ENCODE measurements around the gene CD52. TPM values are rescaled to one million over a fixed set of nuclear protein-coding genes. Genes with fewer than 3 reads are reported as not detected.

CD52 gene
- total RNA-seq, 1 donor from 2014 or later: not detected

DNA sequence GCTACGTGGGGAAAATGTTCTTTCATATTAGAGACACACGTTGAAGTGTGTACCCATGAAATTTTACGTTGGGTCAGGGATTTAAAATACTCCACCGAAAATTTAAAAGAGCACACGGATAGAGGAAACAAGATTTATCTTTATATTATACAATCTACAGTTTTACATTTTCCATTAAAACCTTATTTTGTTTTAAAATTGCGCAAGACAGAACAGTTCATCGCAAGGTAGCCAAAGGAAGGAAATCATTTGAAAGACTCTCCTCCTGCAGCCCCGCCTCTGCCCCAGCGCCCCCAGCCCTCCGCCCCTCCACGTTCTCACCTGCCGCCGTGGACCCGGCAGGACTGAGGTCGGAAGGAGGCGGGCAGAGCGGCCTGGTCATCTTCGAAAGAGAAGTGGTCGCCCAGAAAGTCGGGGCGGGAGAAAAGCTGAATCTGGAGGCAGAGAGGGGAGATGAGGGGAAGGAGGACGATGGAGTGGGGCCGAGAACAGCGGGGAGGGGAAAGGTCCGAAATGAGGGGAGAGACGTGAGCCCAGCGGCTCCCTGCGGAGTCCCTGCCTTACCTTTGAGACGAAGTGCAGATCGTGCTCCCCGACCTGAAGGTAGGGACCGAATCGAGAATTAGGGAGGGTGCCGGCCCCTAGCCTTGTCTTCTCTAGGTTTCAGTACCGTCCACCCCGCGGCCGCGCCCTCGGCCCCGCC is 18.2 kb downstream of the CD52 start:
- no peak for DNase-seq

DNA sequence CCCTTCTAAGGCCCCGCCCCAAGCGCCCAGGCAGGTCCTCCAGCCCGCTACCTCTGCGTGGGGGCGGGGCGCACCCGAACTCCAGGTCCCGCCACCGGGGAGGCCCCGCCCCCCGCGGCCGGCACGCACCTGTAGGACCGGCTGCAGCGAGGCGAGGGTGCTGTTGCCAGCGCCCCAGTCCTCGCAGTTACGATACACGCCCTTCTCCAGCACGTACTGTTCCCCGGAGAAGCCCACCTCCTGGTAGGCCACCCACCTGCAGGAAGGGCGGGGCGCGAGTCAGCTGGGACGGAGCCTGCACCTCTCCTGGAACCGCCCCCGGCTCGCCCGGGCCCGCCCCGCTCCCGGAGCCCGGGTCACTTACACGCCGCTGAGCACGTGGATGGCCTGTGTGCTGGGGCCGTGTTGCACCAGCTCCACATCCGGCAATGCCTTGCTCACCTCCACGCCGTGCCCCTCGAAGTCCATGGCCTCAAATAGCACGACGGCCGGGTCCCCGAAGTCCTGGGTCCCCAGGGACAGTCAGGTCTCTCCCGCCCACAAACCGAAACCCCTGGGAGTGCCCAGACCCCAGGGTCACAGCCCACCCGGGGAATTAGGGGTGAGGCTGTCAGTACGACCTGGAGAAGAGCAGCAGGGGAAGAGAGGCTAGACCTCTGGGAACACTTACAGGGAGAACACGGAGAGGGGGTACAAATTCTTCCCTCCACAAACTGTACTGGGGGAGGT is 18.9 kb downstream of the CD52 start:
- DNase-seq: peak; percentile 63

GRCh38 chr1:26337206-26337535 is 19.4 kb downstream of the CD52 start:
- DNase-seq: no peak

DNA sequence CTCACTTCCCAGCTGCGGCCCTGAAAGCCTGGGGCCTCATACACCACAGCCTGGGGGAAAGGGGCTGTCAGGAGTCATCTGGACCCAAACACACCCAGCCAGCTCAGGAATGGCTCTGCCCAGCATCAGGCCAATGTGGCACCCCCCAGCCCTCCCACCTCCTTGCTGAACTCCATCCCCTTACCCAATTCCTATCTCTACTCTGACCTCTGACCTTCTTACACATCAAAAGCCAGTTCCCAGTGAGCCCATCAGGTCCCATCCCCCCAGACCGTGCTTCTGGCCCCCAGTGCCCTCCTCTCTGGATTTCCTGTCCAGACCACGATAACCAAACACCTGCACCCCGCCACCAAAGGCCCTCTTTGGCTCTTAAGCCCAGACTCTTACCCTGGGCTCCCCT is 19.9 kb downstream of the CD52 start:
- no peak for DNase-seq

DNA sequence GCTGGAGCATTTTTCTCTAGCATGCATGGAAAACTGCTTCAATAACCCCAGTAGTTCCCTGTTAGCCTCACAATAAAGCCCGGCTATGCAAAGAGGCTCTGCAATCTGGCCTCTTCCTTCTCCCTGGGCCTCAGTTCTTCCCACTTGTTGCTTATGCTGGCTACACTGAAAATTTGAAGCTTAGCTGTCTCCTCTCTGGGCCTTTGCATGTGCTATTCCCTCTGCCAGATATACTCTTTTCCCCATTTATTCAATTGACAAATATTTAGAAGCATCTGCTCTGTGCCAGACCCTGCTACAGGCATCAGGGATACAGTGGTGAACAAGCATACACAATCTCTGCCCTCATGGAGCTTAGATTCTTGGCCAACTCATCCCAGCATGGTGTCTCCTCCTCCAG is 20.9 kb downstream of the CD52 start:
- no peak for DNase-seq

DNA sequence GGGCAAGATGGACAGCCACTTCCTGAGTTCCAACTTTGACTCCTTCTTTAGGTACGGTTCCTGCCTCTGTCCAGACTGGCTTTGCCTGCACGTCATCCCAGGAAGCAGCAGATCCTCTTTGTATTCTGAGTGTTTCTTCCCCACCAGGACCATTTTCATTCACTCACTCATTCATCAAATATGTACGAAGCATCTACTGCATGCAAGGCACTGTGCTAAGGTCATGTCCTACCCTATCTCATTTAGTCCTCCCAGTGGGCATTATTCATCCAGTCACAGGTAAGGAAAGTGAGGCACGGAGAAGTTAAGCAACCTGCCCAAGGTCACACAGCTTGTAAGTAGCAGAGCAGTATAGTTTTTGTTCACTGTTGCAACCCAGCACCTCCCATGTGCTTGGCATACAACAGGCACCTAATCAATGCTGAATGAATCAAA is 22.3 kb downstream of the CD52 start:
- DNase-seq: no peak

DNA sequence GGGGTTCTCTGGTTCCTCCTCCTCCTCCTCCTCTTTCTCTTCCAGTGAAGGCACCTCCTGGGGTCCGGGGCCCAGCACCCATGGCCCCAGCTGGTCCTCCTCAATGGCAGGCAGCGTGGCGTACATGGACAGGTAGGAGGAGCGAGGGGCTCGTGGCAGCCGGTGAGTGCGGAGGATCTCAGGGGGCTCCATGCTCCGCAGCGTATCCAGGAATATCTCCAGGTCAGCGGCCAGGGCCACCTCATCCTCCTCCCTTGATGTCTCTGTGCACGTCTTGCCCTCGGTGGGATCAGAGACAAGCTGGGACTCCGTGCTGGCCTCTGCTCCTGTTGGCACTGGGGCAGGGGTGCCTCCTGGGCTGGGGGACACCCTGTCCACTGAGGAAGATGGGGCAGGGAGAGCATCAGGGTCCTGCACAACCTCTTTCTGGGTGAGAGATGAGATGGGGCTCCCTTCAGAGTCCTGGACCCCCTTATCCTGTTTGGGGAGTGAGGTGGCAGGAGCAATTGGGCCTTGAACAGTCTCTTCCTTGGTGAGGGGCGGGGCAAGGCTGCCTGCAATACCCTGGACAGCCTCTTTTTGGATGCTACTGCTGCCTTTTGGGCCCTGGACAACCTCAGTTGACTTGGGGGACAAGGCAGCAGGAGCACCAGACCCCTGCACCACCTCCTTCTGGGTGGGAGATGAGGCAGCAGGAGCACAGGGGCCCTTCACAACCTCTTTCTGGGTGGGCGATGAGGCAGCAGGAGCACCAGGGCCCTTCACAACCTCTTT is 26.6 kb downstream of the CD52 start:
- DNase-seq: no peak

GRCh38 chr1:26345718-26346117 is 28.0 kb downstream of the CD52 start:
- DNase-seq: no peak

DNA sequence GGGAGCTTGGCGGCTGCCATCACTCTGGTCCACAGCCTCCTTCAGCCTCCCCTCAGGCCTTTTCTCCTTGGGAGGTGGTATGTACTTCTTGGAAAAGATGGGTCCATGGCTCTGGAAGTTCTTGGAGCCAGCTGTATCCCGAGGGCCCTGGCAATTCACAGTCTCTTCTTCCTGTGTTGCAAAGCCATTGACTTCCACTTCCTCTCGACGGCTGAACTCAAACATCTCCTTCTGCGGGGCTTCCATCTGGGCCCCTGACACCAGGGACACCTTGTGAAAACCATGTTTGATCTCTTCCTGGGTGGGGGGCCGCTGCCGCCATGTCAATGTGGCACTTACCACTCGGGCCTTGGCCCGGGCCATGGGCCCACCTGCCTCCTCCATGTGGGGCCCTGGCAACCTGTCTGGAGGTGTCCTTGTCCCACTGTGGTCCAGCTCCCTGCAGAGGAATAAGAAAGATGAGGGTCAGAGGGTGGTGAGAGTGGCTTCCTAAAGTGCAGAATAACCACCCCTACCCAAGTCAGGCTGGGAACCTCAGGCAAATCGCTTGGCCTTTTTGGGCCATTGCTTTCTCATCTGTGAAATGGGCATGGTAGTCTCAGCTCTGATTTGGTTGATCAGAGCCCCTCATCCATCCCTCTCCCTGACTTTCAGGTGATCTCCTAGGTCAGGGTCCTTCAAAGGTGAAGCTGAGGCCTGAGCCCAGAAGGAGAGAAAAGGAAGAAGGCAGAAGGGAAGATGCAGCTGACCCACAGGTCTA is 28.7 kb downstream of the CD52 start:
- no peak for DNase-seq

- DNase-seq: no peak
These were observed 31.6 kb downstream of the CD52 start for GRCh38 chr1:26349188-26349876.

DNA sequence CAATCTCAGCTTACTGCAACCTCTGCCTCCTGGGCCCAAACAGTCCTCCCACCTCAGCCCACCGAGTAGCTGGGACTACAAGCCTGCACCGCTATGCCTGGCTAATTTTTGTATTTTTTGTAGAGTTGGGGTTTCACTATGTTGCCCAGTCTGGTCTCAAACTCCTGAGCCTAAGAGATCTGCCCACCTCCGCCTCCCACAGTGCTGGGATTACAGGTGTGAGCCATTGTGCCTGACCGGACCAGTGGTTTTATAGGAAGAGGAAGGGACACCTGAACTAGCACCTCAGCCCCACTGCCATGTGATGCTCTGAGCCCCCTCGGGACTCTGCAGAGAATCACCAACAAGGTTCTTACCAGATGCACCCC is 32.1 kb downstream of the CD52 start:
- no peak for DNase-seq

DNA sequence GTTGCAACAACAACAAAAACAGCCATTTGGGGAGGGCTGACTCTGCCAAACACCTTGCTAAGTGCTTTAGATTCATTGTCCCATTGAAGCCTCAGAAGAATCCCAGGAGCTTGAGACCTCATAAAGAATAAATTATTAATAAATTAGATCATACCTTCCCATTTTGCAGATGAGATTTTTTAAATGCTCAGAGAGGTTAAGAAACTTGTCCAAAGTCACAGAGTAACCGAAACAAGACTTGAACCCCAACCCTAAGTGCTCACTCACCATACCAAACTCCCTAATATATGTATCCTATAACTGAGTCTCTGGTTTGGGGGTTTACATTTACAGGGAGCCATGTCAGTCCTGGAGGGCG is 32.6 kb downstream of the CD52 start:
- no peak for DNase-seq

DNA sequence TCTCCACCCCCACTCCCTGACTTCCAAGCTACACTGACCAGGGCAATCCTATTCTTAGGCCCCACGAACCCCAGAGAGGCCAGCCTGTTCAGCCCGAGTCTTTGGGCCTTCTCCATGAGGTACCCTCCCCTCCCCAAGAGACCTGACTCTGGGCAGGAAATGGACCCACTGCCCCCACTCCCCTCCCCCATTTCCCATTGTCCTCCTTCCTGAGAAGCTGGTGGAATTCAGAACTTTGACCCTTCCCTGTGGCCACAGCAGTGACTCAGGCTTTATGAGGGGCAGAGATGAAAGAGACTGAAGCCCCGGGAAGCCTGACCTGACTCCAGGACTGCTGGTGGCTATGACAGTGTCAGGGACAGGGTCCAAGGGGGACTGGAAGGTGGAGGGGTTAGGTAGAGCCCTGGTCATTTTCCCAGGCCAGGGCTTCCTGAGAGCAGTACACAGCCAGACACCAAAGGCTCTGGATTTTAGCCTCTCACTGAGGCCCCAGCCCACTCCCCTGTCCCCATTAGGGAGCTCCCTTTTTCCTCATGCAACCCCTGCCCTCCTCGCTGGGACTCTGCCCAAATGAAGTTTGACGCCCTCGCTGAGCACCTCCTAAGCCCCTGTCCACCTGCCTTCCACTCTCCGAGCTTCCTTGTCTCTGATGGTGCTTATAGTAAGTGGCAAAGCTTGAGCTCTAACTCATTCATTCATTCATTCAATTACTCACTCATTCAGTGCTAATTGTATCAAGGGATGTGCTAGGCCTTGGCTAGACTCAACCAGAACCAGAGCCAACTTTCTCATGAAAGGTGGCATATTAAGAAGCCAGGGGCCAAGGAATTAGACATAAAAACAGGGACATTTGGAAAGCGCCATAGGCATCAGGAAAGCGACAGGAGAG is 33.2 kb downstream of the CD52 start:
- DNase-seq: no peak

GRCh38 chr1:26351590-26352337 is 34.0 kb downstream of the CD52 start:
- DNase-seq: no peak

DNA sequence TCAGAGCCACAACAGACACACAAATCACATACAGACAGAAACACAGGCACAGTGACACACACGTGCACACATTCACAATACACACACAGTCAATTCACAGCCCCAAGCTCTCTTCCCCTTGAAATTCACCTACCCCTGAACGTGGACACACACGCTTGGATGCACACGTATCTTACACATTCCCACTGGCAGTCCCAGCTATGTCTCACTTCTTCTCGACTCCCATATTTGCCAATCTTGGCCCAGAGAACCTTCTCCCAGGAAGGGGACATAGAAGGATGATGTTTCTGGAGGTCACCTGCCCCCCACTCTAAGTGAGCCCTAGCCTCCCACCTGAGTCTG is 34.6 kb downstream of the CD52 start:
- no peak for DNase-seq

GRCh38 chr1:26353210-26353859 is 35.6 kb downstream of the CD52 start:
- DNase-seq: no peak

GRCh38 chr1:26353976-26354820 is 36.4 kb downstream of the CD52 start, which contains the start of gene CRYBG2:
TSS of gene CRYBG2 (minus strand) at chr1:26354130. CDS start at chr1:26346657, 7,473 bp downstream.
- peak; percentile 54 for DNase-seq

GRCh38 chr1:26354972-26355371 is 37.2 kb downstream of the CD52 start:
- DNase-seq: no peak

- no peak for DNase-seq
These were observed 38.3 kb downstream of the CD52 start for GRCh38 chr1:26356106-26356505.
